Measurements from ENCODE around the gene IL31RA.

Gene IL31RA

GRCh38 chr5:55895346-55895745, 44.2 kb downstream of the IL31RA start:
- H3K9me3 Mint-ChIP-seq: no peaks in the 10 kb centered on the region
- DNase-seq (ENCODE audit: low spot score in 2 of 2): no peak
- ATAC-seq (replicated peaks; ENCODE audit: extremely low read depth, poor library complexity, severe bottlenecking): no peak
- H3K27me3 Mint-ChIP-seq: peaks cover 12% of the 10 kb centered on the region
- peaks cover 3% of the 10 kb centered on the region for H3K36me3 Mint-ChIP-seq (ENCODE audit: insufficient read depth)
- no peaks in the 10 kb centered on the region for H3K4me1 Mint-ChIP-seq
- H3K4me3 Mint-ChIP-seq: no peak overlapping the region
- H3K27ac Mint-ChIP-seq (ENCODE audit: low read depth): no peak overlapping the region

- peaks cover 3% of the 10 kb centered on the region for H3K36me3 Mint-ChIP-seq (ENCODE audit: insufficient read depth)
- H3K9me3 Mint-ChIP-seq: no peaks in the 10 kb centered on the region
- peaks cover 20% of the 10 kb centered on the region for H3K27me3 Mint-ChIP-seq
- no peak overlapping the region for H3K27ac Mint-ChIP-seq (ENCODE audit: low read depth)
- DNase-seq (ENCODE audit: low spot score in 2 of 2): no peak
- H3K4me3 Mint-ChIP-seq: no peak overlapping the region
- H3K4me1 Mint-ChIP-seq: no peaks in the 10 kb centered on the region
- no peak for ATAC-seq (replicated peaks; ENCODE audit: extremely low read depth, poor library complexity, severe bottlenecking)
Measured at GRCh38 chr5:55896238-55896637, 45.1 kb downstream of the IL31RA start.

GRCh38 chr5:55896663-55897062, 45.5 kb downstream of the IL31RA start:
- no peaks in the 10 kb centered on the region for H3K4me1 Mint-ChIP-seq
- H3K27me3 Mint-ChIP-seq: peaks cover 21% of the 10 kb centered on the region
- peaks cover 3% of the 10 kb centered on the region for H3K36me3 Mint-ChIP-seq (ENCODE audit: insufficient read depth)
- no peak for DNase-seq (ENCODE audit: low spot score in 2 of 2)
- no peaks in the 10 kb centered on the region for H3K9me3 Mint-ChIP-seq
- no peak overlapping the region for H3K27ac Mint-ChIP-seq (ENCODE audit: low read depth)
- ATAC-seq (replicated peaks; ENCODE audit: extremely low read depth, poor library complexity, severe bottlenecking): no peak
- no peak overlapping the region for H3K4me3 Mint-ChIP-seq

- Mint-ChIP-seq H3K9me3 (no peaks in the 10 kb centered on the region), H3K4me3 (no peak overlapping the region), H3K36me3 (ENCODE audit: insufficient read depth) (peaks cover 3% of the 10 kb centered on the region), H3K4me1 (no peaks in the 10 kb centered on the region), H3K27ac (ENCODE audit: low read depth) (no peak overlapping the region), H3K27me3 (peaks cover 21% of the 10 kb centered on the region)
- DNase-seq (ENCODE audit: low spot score in 2 of 2) (no peak), ATAC-seq (replicated peaks; ENCODE audit: extremely low read depth, poor library complexity, severe bottlenecking) (no peak)
Measured at GRCh38 chr5:55897206-55897894, 46.2 kb downstream of the IL31RA start.

- peaks cover 3% of the 10 kb centered on the region for H3K36me3 Mint-ChIP-seq (ENCODE audit: insufficient read depth)
- no peak overlapping the region for H3K4me3 Mint-ChIP-seq
- no peak overlapping the region for H3K27ac Mint-ChIP-seq (ENCODE audit: low read depth)
- DNase-seq (ENCODE audit: low spot score in 2 of 2) (no peak), ATAC-seq (replicated peaks; ENCODE audit: extremely low read depth, poor library complexity, severe bottlenecking) (no peak)
- peaks cover 21% of the 10 kb centered on the region for H3K27me3 Mint-ChIP-seq
- H3K4me1 Mint-ChIP-seq: peaks cover 2% of the 10 kb centered on the region
- H3K9me3 Mint-ChIP-seq: no peaks in the 10 kb centered on the region
Measured at GRCh38 chr5:55897905-55898304, 46.7 kb downstream of the IL31RA start.

GRCh38 chr5:55899344-55899743, 48.2 kb downstream of the IL31RA start:
- H3K9me3 Mint-ChIP-seq: no peaks in the 10 kb centered on the region
- ATAC-seq (replicated peaks; ENCODE audit: extremely low read depth, poor library complexity, severe bottlenecking) (no peak), DNase-seq (ENCODE audit: low spot score in 2 of 2) (no peak)
- peaks cover 16% of the 10 kb centered on the region for H3K4me1 Mint-ChIP-seq
- H3K4me3 Mint-ChIP-seq: no peak overlapping the region
- H3K36me3 Mint-ChIP-seq (ENCODE audit: insufficient read depth): peaks cover 3% of the 10 kb centered on the region
- peaks cover 29% of the 10 kb centered on the region for H3K27me3 Mint-ChIP-seq
- H3K27ac Mint-ChIP-seq (ENCODE audit: low read depth): no peak overlapping the region

GRCh38 chr5:55900068-55900467, 48.9 kb downstream of the IL31RA start:
- DNase-seq (ENCODE audit: low spot score in 2 of 2): no peak
- Mint-ChIP-seq H3K4me1 (peaks cover 17% of the 10 kb centered on the region), H3K9me3 (no peaks in the 10 kb centered on the region), H3K4me3 (no peak overlapping the region), H3K36me3 (ENCODE audit: insufficient read depth) (no peaks in the 10 kb centered on the region), H3K27ac (ENCODE audit: low read depth) (no peak overlapping the region), H3K27me3 (peaks cover 29% of the 10 kb centered on the region)
- no peak for ATAC-seq (replicated peaks; ENCODE audit: extremely low read depth, poor library complexity, severe bottlenecking)

GRCh38 chr5:55900776-55901175, 49.6 kb downstream of the IL31RA start:
- peaks cover 29% of the 10 kb centered on the region for H3K27me3 Mint-ChIP-seq

GRCh38 chr5:55902696-55903095, 51.5 kb downstream of the IL31RA start:
- ATAC-seq (replicated peaks; ENCODE audit: extremely low read depth, poor library complexity, severe bottlenecking) (no peak), DNase-seq (ENCODE audit: low spot score in 2 of 2) (no peak)
- Mint-ChIP-seq H3K27me3 (peaks cover 21% of the 10 kb centered on the region), H3K36me3 (ENCODE audit: insufficient read depth) (no peaks in the 10 kb centered on the region), H3K27ac (ENCODE audit: low read depth) (no peak overlapping the region), H3K4me1 (peaks cover 17% of the 10 kb centered on the region), H3K9me3 (no peaks in the 10 kb centered on the region), H3K4me3 (peak overlapping the region; percentile 16)

More at GRCh38 chr5:55900776-55901175, 49.6 kb downstream of the IL31RA start:
- DNase-seq (ENCODE audit: low spot score in 2 of 2): no peak
- Mint-ChIP-seq H3K4me3 (no peak overlapping the region), H3K4me1 (peaks cover 17% of the 10 kb centered on the region), H3K27ac (ENCODE audit: low read depth) (no peak overlapping the region), H3K36me3 (ENCODE audit: insufficient read depth) (no peaks in the 10 kb centered on the region), H3K9me3 (no peaks in the 10 kb centered on the region)
- ATAC-seq (replicated peaks; ENCODE audit: extremely low read depth, poor library complexity, severe bottlenecking): no peak

GRCh38 chr5:55903121-55903701, 52.1 kb downstream of the IL31RA start:
- Mint-ChIP-seq H3K27ac (ENCODE audit: low read depth) (no peak overlapping the region), H3K36me3 (ENCODE audit: insufficient read depth) (no peaks in the 10 kb centered on the region), H3K4me3 (peak overlapping the region; percentile 16), H3K9me3 (no peaks in the 10 kb centered on the region), H3K4me1 (peaks cover 17% of the 10 kb centered on the region), H3K27me3 (peaks cover 17% of the 10 kb centered on the region)
- DNase-seq (ENCODE audit: low spot score in 2 of 2) (peak in 1 of 2 donors; percentile 22), ATAC-seq (replicated peaks; ENCODE audit: extremely low read depth, poor library complexity, severe bottlenecking) (peak; percentile 76)

GRCh38 chr5:55904152-55904551, 53.0 kb downstream of the IL31RA start:
- peaks cover 17% of the 10 kb centered on the region for H3K4me1 Mint-ChIP-seq
- no peaks in the 10 kb centered on the region for H3K36me3 Mint-ChIP-seq (ENCODE audit: insufficient read depth)
- DNase-seq (ENCODE audit: low spot score in 2 of 2): no peak
- H3K27me3 Mint-ChIP-seq: peaks cover 17% of the 10 kb centered on the region
- ATAC-seq (replicated peaks; ENCODE audit: extremely low read depth, poor library complexity, severe bottlenecking): no peak
- H3K9me3 Mint-ChIP-seq: no peaks in the 10 kb centered on the region
- no peak overlapping the region for H3K4me3 Mint-ChIP-seq
- no peak overlapping the region for H3K27ac Mint-ChIP-seq (ENCODE audit: low read depth)

GRCh38 chr5:55905251-55905650, 54.1 kb downstream of the IL31RA start:
- H3K4me1 Mint-ChIP-seq: peaks cover 17% of the 10 kb centered on the region
- H3K27me3 Mint-ChIP-seq: peaks cover 17% of the 10 kb centered on the region
- H3K9me3 Mint-ChIP-seq: no peaks in the 10 kb centered on the region
- DNase-seq (ENCODE audit: low spot score in 2 of 2) (no peak), ATAC-seq (replicated peaks; ENCODE audit: extremely low read depth, poor library complexity, severe bottlenecking) (no peak)
- no peak overlapping the region for H3K27ac Mint-ChIP-seq (ENCODE audit: low read depth)
- H3K4me3 Mint-ChIP-seq: no peak overlapping the region
- H3K36me3 Mint-ChIP-seq (ENCODE audit: insufficient read depth): no peaks in the 10 kb centered on the region

GRCh38 chr5:55907927-55908326, 56.8 kb downstream of the IL31RA start:
- Mint-ChIP-seq H3K4me1 (peaks cover 15% of the 10 kb centered on the region), H3K27me3 (peaks cover 8% of the 10 kb centered on the region), H3K27ac (ENCODE audit: low read depth) (no peak overlapping the region), H3K4me3 (no peak overlapping the region), H3K36me3 (ENCODE audit: insufficient read depth) (no peaks in the 10 kb centered on the region), H3K9me3 (no peaks in the 10 kb centered on the region)
- DNase-seq (ENCODE audit: low spot score in 2 of 2) (no peak), ATAC-seq (replicated peaks; ENCODE audit: extremely low read depth, poor library complexity, severe bottlenecking) (no peak)

Measured in central memory CD8-positive, alpha-beta T cell (primary cell).